ENCODE results near the gene BBOF1. TPM values are rescaled to one million over a fixed set of nuclear protein-coding genes. Genes with fewer than 3 reads are reported as not detected.

The BBOF1 gene
- total and polyA plus RNA-seq, 2 of the 8 experiments (the other 6 are each of a cell fraction or from before 2014, with no cell fraction given), result 0.26 to 0.60 TPM

DNA sequence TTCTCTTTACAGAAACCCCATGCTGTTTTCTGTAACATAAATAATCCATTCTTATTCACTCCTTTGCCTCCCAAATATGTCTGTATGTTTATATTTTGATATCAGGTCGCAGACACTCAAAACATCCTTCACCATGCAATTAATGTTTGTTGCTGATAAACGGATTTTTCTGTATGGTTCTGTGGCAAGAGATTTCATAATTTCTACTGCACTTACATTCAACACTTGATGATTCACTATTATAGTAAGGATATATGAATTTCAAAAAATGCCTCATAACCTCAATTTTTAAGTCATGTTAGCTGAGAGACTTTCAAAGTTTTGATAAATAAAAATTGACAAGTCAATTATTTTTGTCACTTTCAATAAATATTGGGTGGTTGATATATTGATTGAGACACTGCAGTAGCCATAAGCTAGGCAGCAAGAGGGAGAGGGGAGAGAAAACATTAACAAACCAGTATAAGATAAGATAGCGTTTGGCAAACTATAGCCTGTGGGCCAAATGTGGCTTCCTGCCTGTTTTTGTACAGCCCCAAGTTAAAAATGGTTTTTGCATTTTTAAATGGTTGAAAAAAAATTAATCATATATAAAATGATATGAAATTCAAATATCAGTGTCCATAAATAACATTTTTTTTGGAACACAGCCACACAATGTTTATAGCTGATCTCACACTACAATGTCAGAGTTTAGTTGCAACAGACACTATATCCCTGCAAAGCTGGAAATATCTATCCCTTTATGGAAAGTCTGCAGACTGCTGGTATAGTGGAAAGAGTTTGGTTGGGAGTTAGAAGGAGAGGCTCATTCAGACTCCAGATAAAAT is 46.8 kb downstream of the BBOF1 start:
- Histone ChIP-seq H3K4me2 (ENCODE audit: insufficient read depth in 1 of 2, low read depth in 2 of 2, low read length in 2 of 2) (no peak overlapping the region), H3K79me2 (ENCODE audit: control insufficient read depth in 1 of 2, insufficient read depth in 2 of 2, low read length in 2 of 2) (no peaks in the 10 kb centered on the region), H2AFZ (ENCODE audit: low read length) (no peak overlapping the region), H2BK5ac (ENCODE audit: low read depth, low read length) (no peak overlapping the region), H3K56ac (replicated peaks; ENCODE audit: insufficient read length, low read depth, low read length) (no peak overlapping the region), H3K79me1 (ENCODE audit: low read depth, low read length) (no peaks in the 10 kb centered on the region), H4K5ac (ENCODE audit: insufficient read length, low read depth, low read length) (no peak overlapping the region), H3K4me3 (ENCODE audit: extremely low read depth in 1 of 4, insufficient read depth in 2 of 4, low read depth in 3 of 4, low read length in 4 of 4) (no peak overlapping the region), H3K27ac (ENCODE audit: low read depth, low read length) (no peak overlapping the region), H2BK20ac (ENCODE audit: low read length) (no peak overlapping the region), H3K36me3 (ENCODE audit: control insufficient read depth in 2 of 4, insufficient read depth in 4 of 4, low read length in 3 of 4) (peaks cover 0 to 44% (median 7%) of the 10 kb centered on the region in 4 experiments; a peak in 6 of 8 replicates), H3K18ac (ENCODE audit: extremely low read depth, low read length) (no peak overlapping the region), H2BK12ac (ENCODE audit: low read depth, low read length) (no peak overlapping the region), H3K4ac (replicated peaks; ENCODE audit: insufficient read length, low read depth, low read length) (no peak overlapping the region), H4K91ac (replicated peaks; ENCODE audit: insufficient read length, low read length) (no peak overlapping the region), H3K9me3 (ENCODE audit: insufficient read depth in 2 of 2, low read depth in 1 of 2, low read length in 1 of 2) (no peaks in the 10 kb centered on the region), H2BK15ac (ENCODE audit: low read length) (no peak overlapping the region), H3K9ac (replicated peaks in 1 of 4; ENCODE audit: extremely low read depth in 1 of 4, low read depth in 3 of 4, low read length in 3 of 4) (no peak overlapping the region), H3K14ac (ENCODE audit: insufficient read length) (no peak overlapping the region), H3K23me2 (ENCODE audit: low read depth, low read length) (no peaks in the 10 kb centered on the region), H2BK120ac (replicated peaks; ENCODE audit: low read depth, low read length) (no peak overlapping the region), H3K27me3 (replicated peaks in 1 of 4; ENCODE audit: control insufficient read depth in 3 of 4, extremely low read depth in 1 of 4, insufficient read depth in 3 of 4, low read length in 3 of 4) (no peaks in the 10 kb centered on the region), H3K4me1 (replicated peaks in 1 of 4; ENCODE audit: control insufficient read depth in 3 of 4, insufficient read depth in 4 of 4, low read length in 3 of 4) (no peaks in the 10 kb centered on the region), H4K20me1 (replicated peaks in 1 of 2; ENCODE audit: control insufficient read depth in 1 of 2, insufficient read depth in 2 of 2, low read length in 2 of 2) (peaks cover 0 to 3% of the 10 kb centered on the region in 2 experiments), H2AK5ac (ENCODE audit: low read depth, low read length) (no peak overlapping the region), H4K8ac (ENCODE audit: extremely low read depth, insufficient read depth, low read length) (no peak overlapping the region), H3K23ac (ENCODE audit: insufficient read length) (no peak overlapping the region)
- no peak for FAIRE-seq
- ChIA-PET POLR2A (ENCODE audit: partially characterized antibody) (interaction anchor here (0.6 kb wide), 1 partner anchor 10 kb away, joined by 4 read pairs; no protein-coding TSS in a partner anchor), CTCF (ENCODE audit: partially characterized antibody) (interaction anchor here (1.3 kb wide), 1 partner anchor 130 kb away, joined by 3 read pairs; no protein-coding TSS in a partner anchor)
- TF ChIP-seq GABPA (IDR thresholded peaks at IDR 0.05; ENCODE audit: borderline replicate concordance, insufficient read depth, low read length), result no peak
- TF ChIP-seq TBP (IDR thresholded peaks at IDR 0.05; ENCODE audit: low read depth, low read length), result no peak
- TF ChIP-seq PHF8 (conservative IDR thresholded peaks at IDR 0.05; ENCODE audit: low read depth, low read length), result no peak
- TF ChIP-seq RAD21 (IDR thresholded peaks at IDR 0.05 in 1 of 2, conservative IDR thresholded peaks at IDR 0.05 in 1 of 2; ENCODE audit: low read depth in 2 of 2, low read length in 2 of 2), result no peak
- no peak for TF ChIP-seq CBX8 (IDR thresholded peaks at IDR 0.05; ENCODE audit: borderline replicate concordance, low read depth, low read length)
- no peak for TF ChIP-seq HDAC2 (IDR thresholded peaks at IDR 0.05; ENCODE audit: borderline replicate concordance in 1 of 2, low read depth in 2 of 2, low read length in 2 of 2)
- TF ChIP-seq CREB1 (IDR thresholded peaks at IDR 0.05), result no peak
- TF ChIP-seq POLR2A (IDR thresholded peaks at IDR 0.05; ENCODE audit: control extremely low read depth in 1 of 2, low read depth in 2 of 2, low read length in 2 of 2), result no peak
- no peak for TF ChIP-seq YY1 (IDR thresholded peaks at IDR 0.05; ENCODE audit: low read depth, low read length)
- WGBS, 2 experiments (ENCODE audit: extremely low coverage in 1 of 2, insufficient coverage in 1 of 2, insufficient read length in 1 of 2, insufficient replicate concordance in 2 of 2, low coverage in 1 of 2, low lambda C conversion rate in 2 of 2, missing lambda C conversion rate in 1 of 2), result 90% methylated on average over 3 of the region's 3 CpGs; no CpG with 5 or more reads in 1 of the 2 experiments
- DNase-seq (ENCODE audit: low read depth in 1 of 2, low spot score in 2 of 2), result no peak
